Cardiac muscle cell (in vitro differentiated cells and primary cell): ENCODE data around the gene THOC6. TPM values are rescaled to one million over a fixed set of nuclear protein-coding genes. Genes with fewer than 3 reads are reported as not detected.
A peak's percentile ranks its signal among the peaks of the same experiment; 100 is the strongest.

Source experiments
- DNase-seq, 2 donors: peaks; one replicate each; pipeline versions ENCODE4 v3.0.0 to v3.0.0-alpha.2; 2010 to 2017; ENCODE audit warnings: low read depth in 1 of 2, low spot score in 1 of 2
- H3K27ac ChIP-seq: fragments of 200-600 bp; sonication (generic); 2 replicates; pipeline ENCODE4 v1.5.1; 2016
- H3K27me3 ChIP-seq: fragments of 200-600 bp; sonication (generic); 2 replicates; pipeline ENCODE4 v1.6.0; 2016; ENCODE audit warnings: control low read depth
- H3K36me3 ChIP-seq: fragments of 200-600 bp; sonication (generic); 2 replicates; pipeline ENCODE4 v1.5.1; 2016; ENCODE audit warnings: control low read depth
- H3K4me1 ChIP-seq: fragments of 200-600 bp; sonication (generic); 2 replicates; pipeline ENCODE4 v1.8.1; 2017; ENCODE audit warnings: low read depth, mild to moderate bottlenecking, mixed run types
- H3K4me3 ChIP-seq: fragments of 200-600 bp; sonication (generic); 2 replicates; pipeline ENCODE4 v1.5.1; 2016; ENCODE audit warnings: mild to moderate bottlenecking
- H3K9me3 ChIP-seq: fragments of 200-600 bp; sonication (generic); 2 replicates; pipeline ENCODE4 v1.5.1; 2017; ENCODE audit warnings: low read depth, mild to moderate bottlenecking, control low read depth
- polyA plus RNA-seq: library from polyadenylated mRNA; unstranded; fragments of >200 nt; fragmentation: Nextera tagmentation; extraction: Ambion mirVana; gene quantifications from 2 replicates; pipeline ENCODE4 v1.2.1, GENCODE V29; 2016
- total RNA-seq: library from RNA; depleted of rRNA; stranded (reverse); fragments of >200 nt; gene quantifications from 2 replicates; pipeline ENCODE4 v1.2.3, GENCODE V29; 2016
- TF ChIP-seq, protein P1 (sequence below): IDR thresholded peaks from 2 replicates; pipeline ENCODE4 v1.5.1; 2012; ENCODE audit warnings: low read depth, mild to moderate bottlenecking, low read length

THOC6 gene
- total and polyA plus RNA-seq, 2 experiments from 2014 or later, result 36.9 to 61.3 TPM

DNA sequence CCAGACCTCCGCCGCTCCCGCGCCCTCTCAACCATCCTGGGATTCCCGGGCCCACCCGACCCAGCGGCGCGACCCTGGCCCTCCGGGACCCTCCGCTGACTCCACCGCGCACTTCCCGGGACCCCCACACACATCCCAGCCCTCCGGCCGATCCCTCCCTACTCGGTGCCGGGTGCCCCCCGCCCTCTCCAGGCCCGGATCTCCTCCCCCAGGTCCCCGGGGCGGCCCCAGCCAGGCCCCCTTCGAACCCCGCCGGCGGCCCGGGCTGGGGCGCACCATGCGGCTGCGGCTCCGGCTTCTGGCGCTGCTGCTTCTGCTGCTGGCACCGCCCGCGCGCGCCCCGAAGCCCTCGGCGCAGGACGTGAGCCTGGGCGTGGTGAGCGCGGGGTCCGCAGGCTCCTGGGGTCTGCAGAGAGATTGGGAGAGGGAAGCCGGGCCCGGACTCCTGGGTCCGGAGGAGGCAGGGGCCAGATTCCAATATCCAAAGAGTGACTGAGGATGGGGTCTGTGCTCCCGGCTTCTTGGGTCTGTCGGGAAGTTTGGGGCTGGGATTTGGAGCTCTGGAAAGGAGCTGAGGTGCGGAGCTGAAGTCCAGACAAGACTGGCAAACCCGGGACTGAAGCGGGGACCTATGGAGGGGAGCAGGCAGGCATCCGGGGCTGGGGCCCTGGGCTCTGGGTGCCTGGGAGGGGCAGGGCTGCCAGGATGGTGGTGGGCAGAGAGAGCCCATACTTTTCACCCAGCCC, 23.0 kb downstream of the THOC6 start:
- TF ChIP-seq, protein P1, sequence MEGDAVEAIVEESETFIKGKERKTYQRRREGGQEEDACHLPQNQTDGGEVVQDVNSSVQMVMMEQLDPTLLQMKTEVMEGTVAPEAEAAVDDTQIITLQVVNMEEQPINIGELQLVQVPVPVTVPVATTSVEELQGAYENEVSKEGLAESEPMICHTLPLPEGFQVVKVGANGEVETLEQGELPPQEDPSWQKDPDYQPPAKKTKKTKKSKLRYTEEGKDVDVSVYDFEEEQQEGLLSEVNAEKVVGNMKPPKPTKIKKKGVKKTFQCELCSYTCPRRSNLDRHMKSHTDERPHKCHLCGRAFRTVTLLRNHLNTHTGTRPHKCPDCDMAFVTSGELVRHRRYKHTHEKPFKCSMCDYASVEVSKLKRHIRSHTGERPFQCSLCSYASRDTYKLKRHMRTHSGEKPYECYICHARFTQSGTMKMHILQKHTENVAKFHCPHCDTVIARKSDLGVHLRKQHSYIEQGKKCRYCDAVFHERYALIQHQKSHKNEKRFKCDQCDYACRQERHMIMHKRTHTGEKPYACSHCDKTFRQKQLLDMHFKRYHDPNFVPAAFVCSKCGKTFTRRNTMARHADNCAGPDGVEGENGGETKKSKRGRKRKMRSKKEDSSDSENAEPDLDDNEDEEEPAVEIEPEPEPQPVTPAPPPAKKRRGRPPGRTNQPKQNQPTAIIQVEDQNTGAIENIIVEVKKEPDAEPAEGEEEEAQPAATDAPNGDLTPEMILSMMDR, result no peak
- DNase-seq, result no peak
- Histone ChIP-seq H3K9me3 (no peaks in the 10 kb centered on the region), H3K4me1 (no peaks in the 10 kb centered on the region), H3K27me3 (peaks cover 71% of the 10 kb centered on the region), H3K36me3 (no peaks in the 10 kb centered on the region), H3K4me3 (peak overlapping the region; percentile 31), H3K27ac (no peak overlapping the region)

DNA sequence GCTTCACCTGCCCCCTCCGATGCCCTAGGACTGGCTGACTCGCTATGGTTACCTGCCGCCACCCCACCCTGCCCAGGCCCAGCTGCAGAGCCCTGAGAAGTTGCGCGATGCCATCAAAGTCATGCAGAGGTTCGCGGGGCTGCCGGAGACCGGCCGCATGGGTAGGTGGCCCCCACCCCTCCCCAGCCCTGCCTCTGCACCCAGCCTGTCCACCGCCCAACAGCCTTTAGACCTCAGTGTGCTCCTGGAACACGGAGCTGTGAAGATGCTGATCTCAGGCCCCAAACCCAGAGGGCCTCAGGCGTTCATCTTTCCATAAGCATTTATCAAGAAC, 23.5 kb downstream of the THOC6 start:
- Histone ChIP-seq H3K9me3 (no peaks in the 10 kb centered on the region), H3K27ac (no peak overlapping the region), H3K27me3 (peaks cover 69% of the 10 kb centered on the region), H3K4me1 (no peaks in the 10 kb centered on the region), H3K36me3 (no peaks in the 10 kb centered on the region), H3K4me3 (no peak overlapping the region)
- TF ChIP-seq, protein P1, result no peak
- DNase-seq, result no peak

DNA sequence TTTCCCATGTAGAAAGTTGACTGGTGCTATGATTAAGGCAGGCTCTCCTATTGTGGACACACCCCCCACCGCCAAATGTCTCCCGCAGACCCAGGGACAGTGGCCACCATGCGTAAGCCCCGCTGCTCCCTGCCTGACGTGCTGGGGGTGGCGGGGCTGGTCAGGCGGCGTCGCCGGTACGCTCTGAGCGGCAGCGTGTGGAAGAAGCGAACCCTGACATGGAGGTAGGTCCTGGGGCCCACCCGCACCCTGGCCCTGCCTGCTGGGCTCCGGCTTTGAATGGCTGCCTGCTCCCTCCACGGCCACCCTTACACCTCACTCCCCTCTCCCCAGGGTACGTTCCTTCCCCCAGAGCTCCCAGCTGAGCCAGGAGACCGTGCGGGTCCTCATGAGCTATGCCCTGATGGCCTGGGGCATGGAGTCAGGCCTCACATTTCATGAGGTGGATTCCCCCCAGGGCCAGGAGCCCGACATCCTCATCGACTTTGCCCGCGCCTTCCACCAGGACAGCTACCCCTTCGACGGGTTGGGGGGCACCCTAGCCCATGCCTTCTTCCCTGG, 26.2 kb downstream of the THOC6 start:
- no peaks in the 10 kb centered on the region for H3K9me3 ChIP-seq
- DNase-seq, result no peak
- no peak overlapping the region for H3K4me3 ChIP-seq
- peaks cover 47% of the 10 kb centered on the region for H3K27me3 ChIP-seq
- H3K36me3 ChIP-seq, result no peaks in the 10 kb centered on the region
- H3K27ac ChIP-seq, result no peak overlapping the region
- TF ChIP-seq, protein P1, result no peak
- no peaks in the 10 kb centered on the region for H3K4me1 ChIP-seq

DNA sequence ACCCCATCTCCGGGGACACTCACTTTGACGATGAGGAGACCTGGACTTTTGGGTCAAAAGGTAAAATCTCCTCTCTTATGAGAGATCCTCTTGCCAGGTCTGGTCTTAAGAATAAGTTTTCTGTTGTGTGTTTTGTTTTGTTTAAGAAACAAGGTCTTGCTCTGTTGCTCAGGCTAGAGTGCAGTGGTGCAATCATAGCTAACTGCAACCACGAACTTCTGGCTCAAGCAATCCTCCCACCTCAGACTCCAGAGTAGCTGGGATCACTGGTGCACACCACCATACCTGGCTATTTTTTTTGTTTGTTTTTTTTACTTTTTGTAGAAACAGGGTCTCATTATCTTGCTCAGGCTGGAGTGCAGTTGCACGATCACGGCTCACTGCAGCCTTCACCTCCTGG, 26.7 kb downstream of the THOC6 start:
- peak in 1 of 2 donors; percentile 13 for DNase-seq

DNA sequence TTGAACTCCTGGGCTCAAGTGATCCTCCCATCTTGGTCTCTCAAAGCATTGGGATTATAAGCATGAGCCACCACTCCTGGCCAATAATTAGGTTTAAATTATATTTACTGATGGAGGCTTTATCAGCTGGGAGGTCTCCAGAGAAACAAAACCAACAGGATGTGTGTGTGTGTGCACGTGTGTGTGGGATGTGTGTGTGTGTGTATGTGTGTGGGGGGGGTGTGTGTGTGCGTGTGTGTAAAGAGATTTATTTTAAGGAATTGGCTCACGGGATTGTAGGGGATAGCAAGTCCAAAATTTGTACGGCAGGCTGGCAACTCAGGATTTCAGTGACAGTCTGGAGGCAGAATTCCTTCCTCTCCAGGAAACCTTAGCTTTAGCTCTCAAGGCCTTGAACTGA, 27.2 kb downstream of the THOC6 start:
- H3K9me3 ChIP-seq, result no peaks in the 10 kb centered on the region
- no peak overlapping the region for H3K27ac ChIP-seq
- TF ChIP-seq, protein P1, result no peak
- H3K4me3 ChIP-seq, result no peak overlapping the region
- DNase-seq, result peak in 1 of 2 donors; percentile 5
- H3K27me3 ChIP-seq, result peaks cover 37% of the 10 kb centered on the region
- no peaks in the 10 kb centered on the region for H3K4me1 ChIP-seq
- H3K36me3 ChIP-seq, result no peaks in the 10 kb centered on the region

More for the DNA sequence above, 26.7 kb downstream of the THOC6 start:
- H3K4me1 ChIP-seq, result no peaks in the 10 kb centered on the region
- H3K4me3 ChIP-seq, result no peak overlapping the region
- no peaks in the 10 kb centered on the region for H3K9me3 ChIP-seq
- H3K36me3 ChIP-seq, result no peaks in the 10 kb centered on the region
- no peak overlapping the region for H3K27ac ChIP-seq
- H3K27me3 ChIP-seq, result peaks cover 42% of the 10 kb centered on the region
- TF ChIP-seq, protein P1, result no peak
